IPS DF 4.7 (cell line): Measurements from ENCODE around the gene NOS1AP.

Experiments used
- DNase-seq: peaks from one replicate; pipeline ENCODE4 v3.0.0-alpha.2; 2013; ENCODE audit warnings: low spot score; ENCODE audit errors: extremely low read depth

NOS1AP gene

DNA sequence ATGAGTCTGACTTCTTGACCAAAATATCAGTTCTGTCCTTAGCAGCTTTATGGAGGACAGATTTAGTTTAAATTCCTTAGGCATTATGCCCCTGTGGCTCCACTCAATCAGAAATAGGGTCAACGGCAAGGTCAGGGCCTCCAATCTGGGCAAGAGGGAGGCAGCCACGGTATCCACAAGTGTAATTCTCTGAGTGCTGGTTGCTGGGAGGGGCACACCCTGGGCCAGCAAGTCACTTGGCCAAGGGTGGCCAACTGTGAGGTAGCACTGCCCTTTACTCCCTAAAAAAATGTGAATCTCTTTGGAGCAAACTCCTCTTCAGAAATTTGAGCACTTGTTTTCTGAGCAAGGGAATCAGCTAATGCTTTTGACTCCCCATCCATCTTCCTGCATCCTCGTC lies 294.3 kb downstream of the NOS1AP start:
- no peak for DNase-seq

DNA sequence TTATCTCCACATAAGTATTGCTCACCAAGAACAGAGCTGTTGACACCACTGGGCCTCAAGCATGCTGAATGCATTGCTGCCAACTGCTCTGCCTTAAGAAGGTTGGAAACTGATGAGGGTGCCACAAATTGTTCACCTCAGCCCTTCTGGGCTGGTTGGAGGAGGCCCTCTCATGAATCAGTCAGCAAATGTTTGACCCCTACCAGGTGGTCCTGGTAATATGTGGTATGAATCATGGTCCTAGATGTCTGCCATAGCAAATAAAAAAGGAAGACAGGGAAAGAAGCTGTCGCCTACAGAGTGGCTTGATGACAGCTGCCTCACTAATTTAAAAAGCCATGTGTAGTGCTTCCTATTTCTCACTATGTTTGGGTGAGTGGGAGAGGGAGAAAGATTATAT lies 295.0 kb downstream of the NOS1AP start:
- no peak for DNase-seq

DNA sequence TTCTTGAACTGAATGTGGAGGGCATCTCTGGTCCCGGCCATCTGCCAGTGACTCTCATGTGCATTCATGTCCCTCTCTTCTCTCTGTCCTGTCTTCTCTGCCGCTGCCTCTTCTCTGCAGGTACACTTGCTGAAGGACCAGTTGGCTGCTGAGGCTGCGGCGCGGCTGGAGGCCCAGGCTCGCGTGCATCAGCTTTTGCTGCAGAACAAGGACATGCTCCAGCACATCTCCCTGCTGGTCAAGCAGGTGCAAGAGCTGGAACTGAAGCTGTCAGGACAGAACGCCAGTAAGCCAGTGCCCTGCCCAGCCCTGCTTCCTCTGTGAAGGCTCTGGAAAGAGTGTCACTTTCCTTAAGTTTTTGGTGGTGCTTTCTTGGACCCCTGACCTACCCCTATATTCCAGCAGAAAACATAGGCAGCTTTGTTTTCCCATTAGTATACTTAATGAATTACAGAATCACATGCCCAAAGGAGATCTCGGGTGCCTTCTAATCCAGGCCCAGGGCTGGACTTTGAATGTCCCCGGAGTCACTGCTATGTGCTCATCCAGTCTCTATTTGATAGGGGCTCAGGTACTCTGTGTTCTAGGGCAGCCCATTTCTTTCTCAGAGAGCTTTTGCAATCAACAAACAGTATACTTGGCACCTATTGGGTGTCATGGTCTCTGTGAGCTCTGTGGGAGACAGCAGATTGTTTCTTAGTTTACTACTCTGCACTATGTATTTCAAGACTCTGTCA lies 296.0 kb downstream of the NOS1AP start:
- DNase-seq = no peak

DNA sequence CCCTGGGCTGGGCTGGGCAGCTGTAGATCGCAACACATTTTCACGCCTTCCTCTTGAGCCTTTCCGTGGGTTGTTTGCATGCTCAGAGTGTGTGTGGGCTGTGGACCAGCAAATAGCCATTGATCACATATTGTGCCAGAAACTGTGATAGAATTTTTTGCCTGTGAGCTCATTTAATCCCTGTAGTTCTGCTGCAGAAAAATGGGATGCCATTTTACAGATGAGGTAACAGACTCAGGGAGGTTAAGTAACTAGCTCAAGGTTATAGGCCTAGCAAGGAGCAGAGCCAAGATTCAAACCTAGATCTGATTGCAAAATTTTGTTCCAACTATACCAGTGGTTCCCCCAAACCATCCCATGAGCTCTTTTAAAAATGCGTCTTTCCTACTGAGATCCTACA lies 296.7 kb downstream of the NOS1AP start:
- no peak for DNase-seq

DNA sequence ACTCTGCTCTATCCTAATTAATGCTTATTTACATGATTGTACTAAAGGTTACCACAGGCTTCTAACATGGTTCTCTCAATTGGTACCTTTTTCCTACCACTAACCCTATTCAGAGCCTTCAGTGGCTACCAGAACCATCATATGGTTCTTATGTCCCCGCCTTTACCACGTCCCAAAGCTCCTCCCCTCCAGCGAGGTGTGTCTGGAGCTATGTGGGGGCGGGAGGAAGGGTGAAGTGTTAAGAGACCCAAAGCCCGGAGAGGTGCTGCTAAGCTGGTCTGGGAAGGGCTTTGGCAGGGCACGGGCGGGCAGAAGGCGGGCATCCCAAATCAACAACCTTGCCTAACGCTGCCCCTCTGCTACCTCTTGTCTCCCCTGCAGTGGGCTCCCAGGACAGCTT lies 297.2 kb downstream of the NOS1AP start:
- no peak for DNase-seq

DNA sequence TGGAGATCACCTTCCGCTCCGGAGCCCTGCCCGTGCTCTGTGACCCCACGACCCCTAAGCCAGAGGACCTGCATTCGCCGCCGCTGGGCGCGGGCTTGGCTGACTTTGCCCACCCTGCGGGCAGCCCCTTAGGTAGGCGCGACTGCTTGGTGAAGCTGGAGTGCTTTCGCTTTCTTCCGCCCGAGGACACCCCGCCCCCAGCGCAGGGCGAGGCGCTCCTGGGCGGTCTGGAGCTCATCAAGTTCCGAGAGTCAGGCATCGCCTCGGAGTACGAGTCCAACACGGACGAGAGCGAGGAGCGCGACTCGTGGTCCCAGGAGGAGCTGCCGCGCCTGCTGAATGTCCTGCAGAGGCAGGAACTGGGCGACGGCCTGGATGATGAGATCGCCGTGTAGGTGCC lies 297.6 kb downstream of the NOS1AP start:
- DNase-seq = no peak

DNA sequence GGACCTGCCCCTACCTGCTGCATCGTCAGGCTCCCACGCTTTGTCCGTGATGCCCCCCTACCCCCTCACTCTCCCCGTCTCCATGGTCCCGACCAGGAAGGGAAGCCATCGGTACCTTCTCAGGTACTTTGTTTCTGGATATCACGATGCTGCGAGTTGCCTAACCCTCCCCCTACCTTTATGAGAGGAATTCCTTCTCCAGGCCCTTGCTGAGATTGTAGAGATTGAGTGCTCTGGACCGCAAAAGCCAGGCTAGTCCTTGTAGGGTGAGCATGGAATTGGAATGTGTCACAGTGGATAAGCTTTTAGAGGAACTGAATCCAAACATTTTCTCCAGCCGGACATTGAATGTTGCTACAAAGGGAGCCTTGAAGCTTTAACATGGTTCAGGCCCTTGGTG lies 298.3 kb downstream of the NOS1AP start:
- no peak for DNase-seq

DNA sequence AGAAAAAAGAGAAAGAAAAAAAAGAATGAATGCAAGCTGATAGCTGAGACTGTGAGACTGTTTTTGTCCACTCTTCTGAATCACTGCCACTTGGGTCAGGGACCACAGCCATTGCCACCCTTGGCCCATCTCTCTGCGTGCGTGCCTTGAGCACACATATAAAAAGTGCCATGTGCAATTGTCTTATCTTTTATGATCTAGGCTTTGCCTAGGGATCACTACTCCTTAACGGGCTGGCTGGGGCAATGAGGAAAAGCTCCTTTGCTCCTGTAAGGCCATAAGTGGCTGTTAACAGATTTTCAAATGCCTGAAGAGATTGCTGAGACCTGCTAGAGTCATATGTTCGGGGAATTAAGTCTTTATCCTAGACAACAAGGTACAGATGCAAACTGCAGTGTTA lies 299.0 kb downstream of the NOS1AP start:
- no peak for DNase-seq

DNA sequence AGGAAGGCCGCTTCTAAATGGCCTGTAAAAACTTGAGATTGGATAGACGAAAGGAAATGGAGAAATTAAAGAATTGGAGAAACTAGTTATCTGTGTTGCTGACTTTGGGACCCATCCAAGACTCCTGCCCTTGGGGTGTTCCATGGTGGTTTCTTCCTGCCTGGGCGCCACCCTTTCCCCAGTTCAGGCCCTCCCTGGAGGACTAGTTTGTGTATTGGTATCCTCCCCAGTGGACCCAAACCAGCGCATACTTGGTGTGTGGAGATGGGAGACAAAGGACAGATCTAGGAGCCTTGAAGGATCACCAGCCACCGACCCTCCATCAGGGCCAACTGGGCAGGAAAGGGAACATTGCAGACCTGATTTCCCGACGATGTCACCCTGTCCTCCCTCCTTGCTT lies 300.1 kb downstream of the NOS1AP start:
- no peak for DNase-seq

DNA sequence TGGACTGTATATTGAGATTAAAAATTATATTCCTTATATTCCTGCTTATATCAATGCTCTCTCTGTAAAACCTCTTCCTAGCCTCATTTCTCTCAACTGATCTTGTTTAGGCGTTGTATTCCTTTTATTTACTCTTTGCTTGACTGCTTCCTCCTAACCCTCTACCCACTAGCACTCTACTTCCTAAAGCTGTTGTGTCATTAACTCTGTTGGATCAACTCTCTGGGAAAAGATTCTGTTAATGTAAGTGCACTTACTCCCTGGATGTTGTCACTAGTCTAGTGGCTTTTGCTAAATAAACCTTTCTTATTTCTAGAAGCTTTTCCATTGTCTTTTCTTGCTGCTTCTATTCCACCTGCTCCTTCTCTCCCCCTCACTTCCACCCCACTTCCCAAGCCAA lies 300.7 kb downstream of the NOS1AP start:
- no peak for DNase-seq

DNA sequence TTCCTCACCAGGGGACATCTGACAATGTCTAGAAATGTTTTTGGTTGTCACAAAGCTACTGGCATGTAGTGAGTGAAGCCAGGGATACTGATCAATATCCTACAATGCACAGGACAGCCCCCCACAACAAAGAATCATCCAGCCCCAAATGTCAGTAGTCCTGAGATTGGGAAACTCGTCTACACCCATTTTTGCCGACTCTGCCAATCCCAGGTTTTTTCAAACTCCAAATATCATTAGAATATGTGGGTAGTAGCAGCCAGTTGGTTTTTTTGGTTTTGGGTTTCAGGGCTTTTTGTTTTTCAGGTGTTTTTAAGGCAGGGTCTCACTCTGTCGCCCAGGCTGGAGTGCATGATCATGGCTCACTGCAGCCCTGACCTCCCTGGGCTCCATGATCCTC lies 301.2 kb downstream of the NOS1AP start:
- DNase-seq = no peak

DNA sequence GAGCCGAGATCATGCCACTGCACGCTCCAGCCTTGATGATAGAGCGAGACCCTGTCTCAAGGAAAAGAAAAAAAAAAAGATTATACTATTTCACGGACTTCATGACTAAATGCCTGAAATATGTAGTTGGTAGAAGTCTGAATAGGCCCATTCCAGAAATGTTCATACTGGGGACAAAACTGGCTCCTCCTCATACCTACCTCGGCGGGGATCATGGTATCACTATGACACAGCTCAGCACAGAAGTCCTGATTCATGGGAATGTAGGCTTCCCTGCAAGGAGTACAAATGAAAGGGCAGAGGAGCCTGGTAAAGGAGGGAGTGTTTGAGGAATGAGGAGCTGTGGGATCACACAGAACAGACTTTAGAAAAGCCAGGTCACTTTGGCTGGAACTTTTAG lies 302.1 kb downstream of the NOS1AP start:
- DNase-seq = no peak

DNA sequence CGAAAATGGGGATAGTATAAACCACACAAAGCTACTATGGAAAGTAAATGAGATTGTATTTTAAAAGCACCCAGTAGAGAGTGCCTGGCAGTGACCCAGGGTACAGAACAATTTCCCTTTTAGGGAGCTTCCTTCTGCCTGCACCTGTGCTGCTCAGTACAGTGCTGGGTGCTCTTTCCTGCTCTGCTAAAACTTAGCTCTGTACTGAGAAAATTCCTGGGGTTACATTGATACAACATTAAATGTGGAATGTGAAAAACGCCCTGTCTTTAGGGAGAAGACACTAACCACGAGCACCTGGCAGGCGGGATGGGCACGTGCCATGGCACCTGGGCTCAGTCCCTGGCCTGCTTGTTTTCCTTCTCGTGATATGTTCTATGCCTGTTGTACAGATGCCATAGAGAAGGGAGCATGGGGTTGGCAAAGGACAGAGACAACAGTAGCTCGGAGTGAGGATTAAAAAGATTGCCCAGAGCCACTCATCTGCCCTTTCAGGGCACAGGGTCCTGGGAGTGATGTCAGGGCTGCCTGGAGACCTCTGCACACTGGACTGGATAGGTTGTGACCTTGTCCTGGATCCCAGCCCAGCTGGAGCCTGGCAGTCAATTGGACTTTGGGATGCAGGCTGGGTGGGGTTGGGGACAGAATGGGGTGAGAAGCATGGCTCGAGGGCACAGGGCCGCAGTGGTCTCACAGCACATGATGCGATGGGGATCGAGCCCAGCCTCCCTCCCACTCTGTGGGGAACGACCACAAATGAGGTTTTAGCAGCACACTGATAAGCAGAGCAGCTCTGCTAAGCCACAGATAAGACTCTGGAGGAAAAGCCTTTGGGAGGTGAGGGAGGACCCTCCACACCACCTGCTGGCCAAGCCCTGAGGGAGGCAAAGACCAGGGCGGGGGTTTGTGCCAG lies 302.9 kb downstream of the NOS1AP start:
- DNase-seq = no peak

DNA sequence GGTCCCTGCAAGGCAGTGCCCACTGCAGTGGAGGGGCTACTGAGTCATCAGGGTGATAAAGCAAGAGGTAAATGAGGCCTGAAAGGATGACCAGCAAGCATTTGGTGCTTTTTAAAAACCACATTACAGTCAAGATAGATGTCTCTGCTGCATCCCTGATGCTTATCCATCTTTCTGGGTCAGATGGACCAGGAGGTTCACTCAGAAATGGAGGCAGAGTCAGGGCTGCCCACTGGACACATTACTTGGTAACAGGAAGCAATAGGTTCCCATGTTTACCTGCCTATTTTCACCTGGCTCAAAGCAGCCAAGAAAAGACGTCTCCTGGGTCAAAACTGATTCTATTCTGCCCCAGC lies 303.6 kb downstream of the NOS1AP start:
- DNase-seq = no peak

DNA sequence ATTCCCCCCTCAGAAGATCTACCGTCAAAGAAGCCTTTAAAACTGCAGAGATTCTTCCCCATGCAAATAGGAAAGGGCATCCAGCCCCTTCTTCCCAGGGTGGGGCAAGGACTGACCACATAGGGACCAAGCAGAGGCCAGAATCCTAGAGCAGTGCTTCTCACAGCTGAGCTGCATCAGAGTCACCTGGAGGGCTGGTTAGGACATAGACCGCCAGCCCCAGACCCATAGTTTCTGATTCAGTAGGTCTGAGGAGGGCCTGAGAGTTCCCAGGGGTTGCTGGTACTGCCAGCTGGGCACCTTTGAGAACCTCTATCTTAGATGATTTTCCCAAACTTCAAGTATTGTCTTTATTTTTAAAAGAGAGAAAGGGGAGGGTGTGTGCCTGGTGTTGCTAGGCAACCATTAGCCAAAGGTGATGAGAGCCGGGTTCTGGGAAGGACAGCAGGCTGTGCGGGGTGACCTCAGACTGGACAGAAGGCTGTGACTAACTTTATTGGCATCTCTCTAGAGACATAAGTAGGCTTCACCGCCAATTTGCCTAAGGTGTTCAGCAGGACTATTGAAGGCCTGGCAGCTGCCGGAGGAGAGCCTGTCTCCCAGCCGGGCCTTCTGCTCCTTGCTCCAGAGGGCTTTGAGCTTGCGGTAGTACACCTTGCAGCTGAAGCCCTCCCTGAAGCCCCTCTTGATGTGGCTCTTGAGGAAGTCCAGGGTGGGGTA lies 304.2 kb downstream of the NOS1AP start:
- no peak for DNase-seq

DNA sequence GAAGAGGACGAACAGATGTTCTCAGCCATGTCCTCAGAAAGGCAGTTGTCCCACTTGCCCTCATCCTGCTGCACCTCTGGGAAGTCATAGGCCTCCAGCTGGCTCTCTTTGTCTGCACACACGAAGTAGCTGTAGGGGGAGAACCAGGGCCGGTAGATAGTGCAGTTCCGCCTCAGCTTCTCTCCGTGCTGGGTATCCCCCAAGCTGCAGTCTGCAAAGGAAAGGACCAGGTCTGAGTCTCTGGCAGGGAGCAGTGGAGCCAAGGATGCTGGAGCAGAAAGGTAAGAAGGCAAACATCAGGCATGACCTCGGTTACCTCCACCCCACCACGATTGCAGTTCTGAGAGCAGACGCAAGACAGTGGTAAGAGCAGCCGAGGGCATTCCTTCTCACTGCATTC lies 304.9 kb downstream of the NOS1AP start:
- DNase-seq = no peak

DNA sequence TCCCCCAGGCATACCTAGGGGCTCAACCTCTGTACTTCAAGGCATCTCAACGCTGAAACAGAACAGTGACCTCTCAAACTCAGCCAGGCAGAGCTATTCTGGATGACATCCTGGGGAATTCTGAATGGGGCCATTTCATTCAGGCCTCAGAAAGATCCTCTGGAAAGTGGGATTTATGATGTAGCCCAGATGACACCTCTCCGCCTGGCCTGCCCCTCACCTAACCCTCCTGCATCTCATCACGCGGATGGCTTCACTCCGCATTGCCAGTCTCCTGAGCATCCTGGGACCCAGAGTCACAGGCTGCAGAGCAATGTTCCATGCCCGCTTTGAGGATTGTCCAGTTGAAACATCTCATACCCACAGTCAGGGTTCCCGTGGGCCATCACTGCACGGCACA lies 306.0 kb downstream of the NOS1AP start:
- DNase-seq = no peak

DNA sequence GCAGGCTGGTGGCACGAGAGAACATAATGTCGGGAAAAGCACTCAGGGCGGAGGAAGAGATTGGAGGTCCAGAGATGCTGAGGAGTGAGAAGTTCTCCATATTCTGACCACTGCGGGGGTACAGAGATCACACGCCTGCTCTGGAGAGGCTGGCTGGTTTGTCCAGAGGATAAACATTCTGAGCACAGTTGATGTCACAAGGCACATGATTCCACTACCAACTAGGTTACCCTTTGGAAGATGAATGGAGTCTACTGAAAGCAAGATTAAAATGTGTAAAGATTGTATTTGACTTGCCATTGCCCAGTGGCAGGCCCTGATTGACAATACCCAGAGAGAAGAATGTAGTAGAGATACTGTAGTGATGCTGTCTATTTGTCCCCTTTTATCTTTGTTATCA lies 307.2 kb downstream of the NOS1AP start, which contains the start of gene SPATA46:
TSS of gene SPATA46 (minus strand) at position 164 of the 400 bp plus-strand sequence. CDS start at position 100, 64 bp downstream.
- DNase-seq = no peak

DNA sequence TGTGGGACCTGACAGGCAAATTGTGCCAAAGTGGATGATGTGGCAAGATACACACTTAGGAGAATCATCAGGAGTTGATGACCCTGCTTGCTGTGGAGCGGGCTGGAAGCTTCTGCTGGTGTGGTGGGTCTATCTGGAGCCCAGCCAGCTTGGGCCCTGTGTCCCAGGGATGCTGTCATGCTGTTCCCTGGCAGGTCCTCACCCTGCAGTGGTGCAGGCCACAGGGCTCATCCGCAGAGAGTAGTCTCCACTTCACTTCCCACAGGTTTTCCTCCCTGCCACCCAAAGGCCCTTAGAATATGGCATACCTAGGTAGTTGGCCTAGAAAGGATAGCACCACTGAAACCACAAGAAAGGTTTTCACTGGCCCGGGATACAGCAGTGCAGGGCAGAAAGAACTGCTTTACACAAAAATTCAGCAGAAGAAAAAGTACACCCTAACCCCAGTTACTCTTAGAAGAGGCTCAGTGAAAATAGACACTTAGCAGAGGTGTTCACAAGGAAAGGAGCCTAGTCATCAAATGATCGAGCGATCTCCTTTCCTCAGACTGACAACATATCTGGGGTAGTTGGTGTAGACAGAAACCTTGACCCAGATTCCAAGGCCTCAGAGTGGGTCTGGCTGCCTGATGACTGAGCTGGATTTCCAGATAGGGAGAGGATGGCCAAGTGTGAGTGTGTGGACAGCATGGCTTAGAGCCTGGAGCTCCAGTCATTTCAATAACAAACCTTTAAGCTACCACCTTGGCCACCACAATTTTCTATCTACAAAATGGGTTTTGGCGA lies 310.8 kb downstream of the NOS1AP start:
- no peak for DNase-seq

DNA sequence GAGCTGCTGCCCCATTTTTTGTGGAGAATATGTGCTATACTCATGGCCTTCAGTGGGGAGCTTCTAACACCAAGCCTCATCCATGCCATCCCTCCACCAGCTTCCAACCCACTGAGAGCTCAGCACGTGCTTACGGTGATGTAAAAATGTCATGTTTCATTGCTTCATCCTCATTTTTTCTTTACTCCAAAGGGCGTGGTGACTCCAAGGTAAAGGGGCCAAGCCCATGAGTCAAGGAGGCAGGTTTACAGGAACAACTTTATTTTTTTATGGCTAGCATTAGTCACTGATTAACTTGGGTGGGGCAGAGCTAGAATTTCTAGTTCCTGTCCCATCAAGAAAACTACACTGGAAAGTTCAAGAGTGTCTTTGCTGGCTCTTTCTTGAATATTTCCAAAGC lies 311.9 kb downstream of the NOS1AP start, which contains the start of gene C1orf226:
TSS of gene C1orf226 (plus strand) at position 346 of the 400 bp plus-strand sequence. CDS start 174 bp downstream, outside the sequence.
- DNase-seq = no peak
